HEK293 (cell line): ENCODE data around the gene TOMM7.

Experiments
- FEZF1 ChIP-seq: fragments of 450-650 bp; formaldehyde crosslinking; IDR thresholded peaks from 2 replicates; pipeline ENCODE4 v1.5.1; 2016; ENCODE audit warnings: missing biosample characterization, missing genetic modification characterization
- GLIS2 ChIP-seq: fragments of 450-650 bp; formaldehyde crosslinking; IDR thresholded peaks from 2 replicates; pipeline ENCODE4 v1.5.1; 2016; ENCODE audit warnings: missing biosample characterization, missing genetic modification characterization
- HOXA7 ChIP-seq: sonication (generic); formaldehyde crosslinking; IDR thresholded peaks from 2 replicates; pipeline ENCODE4 v1.8.1; 2022; ENCODE audit warnings: missing genetic modification reagents, borderline replicate concordance
- MYNN ChIP-seq: fragments of 450-650 bp; formaldehyde crosslinking; IDR thresholded peaks from 2 replicates; pipeline ENCODE4 v1.5.1; 2016; ENCODE audit warnings: missing biosample characterization, missing genetic modification characterization, borderline replicate concordance
- SALL2 ChIP-seq: fragments of 450-650 bp; formaldehyde crosslinking; IDR thresholded peaks from 2 replicates; pipeline ENCODE4 v1.5.0; 2017; ENCODE audit warnings: missing biosample characterization, mild to moderate bottlenecking, missing genetic modification characterization, borderline replicate concordance
- ZNF132 ChIP-seq: fragments of 450-650 bp; formaldehyde crosslinking; IDR thresholded peaks from 2 replicates; pipeline ENCODE4 v1.5.1; 2017; ENCODE audit warnings: missing biosample characterization, missing genetic modification characterization, borderline replicate concordance
- ZNF146 ChIP-seq: fragments of 450-650 bp; formaldehyde crosslinking; IDR thresholded peaks from 2 replicates; pipeline ENCODE4 v1.5.1; 2016; ENCODE audit warnings: missing biosample characterization, missing genetic modification characterization
- ZNF175 ChIP-seq: fragments of 450-650 bp; formaldehyde crosslinking; IDR thresholded peaks from 2 replicates; pipeline ENCODE4 v1.5.1; 2016; ENCODE audit warnings: missing biosample characterization, missing genetic modification characterization
- ZNF211 ChIP-seq: fragments of 450-650 bp; formaldehyde crosslinking; IDR thresholded peaks from 2 replicates; pipeline ENCODE4 v1.5.1; 2016; ENCODE audit warnings: low read depth, missing biosample characterization, missing genetic modification characterization
- ZNF394 ChIP-seq: fragments of 450-650 bp; formaldehyde crosslinking; IDR thresholded peaks from 2 replicates; pipeline ENCODE4 v1.5.1; 2016; ENCODE audit warnings: missing biosample characterization, missing genetic modification characterization, mild to moderate bottlenecking, moderate library complexity, borderline replicate concordance
- ZNF404 ChIP-seq: fragments of 450-650 bp; formaldehyde crosslinking; IDR thresholded peaks from 2 replicates; pipeline ENCODE4 v1.5.1; 2017; ENCODE audit warnings: missing biosample characterization, missing genetic modification characterization
- ZNF555 ChIP-seq: fragments of 450-650 bp; formaldehyde crosslinking; conservative IDR thresholded peaks from 2 replicates; pipeline ENCODE4 v1.5.1; 2017; ENCODE audit warnings: missing biosample characterization, mild to moderate bottlenecking, missing genetic modification characterization, inconsistent platforms
- ZNF571 ChIP-seq: fragments of 450-650 bp; formaldehyde crosslinking; IDR thresholded peaks from 2 replicates; pipeline ENCODE4 v1.5.0; 2017; ENCODE audit warnings: missing biosample characterization, missing genetic modification characterization
- ZNF585B ChIP-seq: fragments of 450-650 bp; formaldehyde crosslinking; IDR thresholded peaks from 2 replicates; pipeline ENCODE4 v1.5.1; 2016; ENCODE audit warnings: missing biosample characterization, missing genetic modification characterization
- ZNF610 ChIP-seq: fragments of 450-650 bp; formaldehyde crosslinking; IDR thresholded peaks from 2 replicates; pipeline ENCODE4 v1.5.1; 2016; ENCODE audit warnings: missing biosample characterization, missing genetic modification characterization, borderline replicate concordance
- ZNF629 ChIP-seq: fragments of 450-650 bp; formaldehyde crosslinking; IDR thresholded peaks from 2 replicates; pipeline ENCODE4 v1.5.1; 2017; ENCODE audit warnings: missing biosample characterization, missing genetic modification characterization
- ZNF670 ChIP-seq: fragments of 450-650 bp; formaldehyde crosslinking; IDR thresholded peaks from 2 replicates; pipeline ENCODE4 v1.5.1; 2016; ENCODE audit warnings: missing biosample characterization, missing genetic modification characterization, low read depth
- ZNF777 ChIP-seq: fragments of 450-650 bp; formaldehyde crosslinking; IDR thresholded peaks from 2 replicates; pipeline ENCODE4 v1.5.1; 2017; ENCODE audit warnings: missing biosample characterization, missing genetic modification characterization, borderline replicate concordance
- ZNF791 ChIP-seq: fragments of 450-650 bp; formaldehyde crosslinking; IDR thresholded peaks from 2 replicates; pipeline ENCODE4 v1.5.1; 2016; ENCODE audit warnings: missing biosample characterization, missing genetic modification characterization
- ZNF837 ChIP-seq: fragments of 450-650 bp; formaldehyde crosslinking; IDR thresholded peaks from 2 replicates; pipeline ENCODE4 v1.5.1; 2016; ENCODE audit warnings: missing biosample characterization, missing genetic modification characterization
- TF ChIP-seq, protein P1 (sequence below): fragments of 450-650 bp; formaldehyde crosslinking; IDR thresholded peaks from 2 replicates; pipeline ENCODE4 v1.5.1; 2016; ENCODE audit warnings: missing biosample characterization, missing genetic modification characterization
- TF ChIP-seq, protein P2 (sequence below): fragments of 450-650 bp; formaldehyde crosslinking; IDR thresholded peaks from 2 replicates; pipeline ENCODE4 v1.5.1; 2016; ENCODE audit warnings: missing biosample characterization, missing genetic modification characterization
- TF ChIP-seq, protein P3 (sequence below): fragments of 450-650 bp; formaldehyde crosslinking; IDR thresholded peaks from 2 replicates; pipeline ENCODE4 v1.5.1; 2016; ENCODE audit warnings: missing biosample characterization, missing genetic modification characterization
- TF ChIP-seq, protein P4 (sequence below): fragments of 450-650 bp; IDR thresholded peaks from 2 replicates; pipeline ENCODE4 v1.5.1; 2018; ENCODE audit warnings: missing biosample characterization, missing genetic modification characterization
- TF ChIP-seq, protein P5 (sequence below): fragments of 450-650 bp; formaldehyde crosslinking; IDR thresholded peaks from 2 replicates; pipeline ENCODE4 v1.5.1; 2016; ENCODE audit warnings: missing biosample characterization, missing genetic modification characterization
- TF ChIP-seq, protein P6 (sequence below): fragments of 450-650 bp; formaldehyde crosslinking; IDR thresholded peaks from 2 replicates; pipeline ENCODE4 v1.5.1; 2016; ENCODE audit warnings: missing biosample characterization, missing genetic modification characterization
- TF ChIP-seq, protein P7 (sequence below): sonication (generic); formaldehyde crosslinking; IDR thresholded peaks from 2 replicates; pipeline ENCODE4 v1.8.1; 2022; ENCODE audit warnings: mild to moderate bottlenecking, moderate library complexity, missing genetic modification reagents

The TOMM7 gene

DNA sequence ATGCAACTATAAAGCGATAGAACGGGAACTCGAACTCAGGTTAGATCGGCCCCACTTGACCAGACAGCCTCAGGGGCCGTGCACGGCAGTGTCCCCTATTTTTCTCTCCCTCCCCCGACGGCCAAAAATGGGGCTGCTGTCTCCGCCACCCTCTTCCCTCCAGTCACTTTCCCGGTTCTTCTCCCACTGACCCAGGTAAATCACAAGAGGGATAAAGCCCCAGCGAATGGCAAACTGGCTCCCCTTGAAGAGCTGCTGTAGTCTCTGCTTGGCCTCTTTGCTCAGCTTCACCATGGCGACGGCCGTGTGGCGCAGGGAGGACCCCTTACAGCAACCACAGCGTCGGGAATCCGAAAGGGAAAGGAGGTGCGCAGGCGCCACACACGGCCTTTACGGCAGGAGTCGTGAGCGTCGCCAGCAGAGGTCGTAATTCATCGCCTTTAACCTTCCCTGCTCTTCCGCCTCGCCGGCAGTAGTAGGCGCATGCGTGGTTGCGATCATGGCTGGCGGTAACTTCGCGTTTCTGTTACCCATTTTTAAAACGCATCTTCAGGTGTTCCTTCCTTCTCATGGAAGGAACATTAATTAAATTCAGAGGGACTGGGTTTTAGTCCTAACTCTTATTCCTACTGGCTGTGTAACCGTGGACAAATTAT, at the start of gene TOMM7 (continued):
- TF ChIP-seq, protein P1, sequence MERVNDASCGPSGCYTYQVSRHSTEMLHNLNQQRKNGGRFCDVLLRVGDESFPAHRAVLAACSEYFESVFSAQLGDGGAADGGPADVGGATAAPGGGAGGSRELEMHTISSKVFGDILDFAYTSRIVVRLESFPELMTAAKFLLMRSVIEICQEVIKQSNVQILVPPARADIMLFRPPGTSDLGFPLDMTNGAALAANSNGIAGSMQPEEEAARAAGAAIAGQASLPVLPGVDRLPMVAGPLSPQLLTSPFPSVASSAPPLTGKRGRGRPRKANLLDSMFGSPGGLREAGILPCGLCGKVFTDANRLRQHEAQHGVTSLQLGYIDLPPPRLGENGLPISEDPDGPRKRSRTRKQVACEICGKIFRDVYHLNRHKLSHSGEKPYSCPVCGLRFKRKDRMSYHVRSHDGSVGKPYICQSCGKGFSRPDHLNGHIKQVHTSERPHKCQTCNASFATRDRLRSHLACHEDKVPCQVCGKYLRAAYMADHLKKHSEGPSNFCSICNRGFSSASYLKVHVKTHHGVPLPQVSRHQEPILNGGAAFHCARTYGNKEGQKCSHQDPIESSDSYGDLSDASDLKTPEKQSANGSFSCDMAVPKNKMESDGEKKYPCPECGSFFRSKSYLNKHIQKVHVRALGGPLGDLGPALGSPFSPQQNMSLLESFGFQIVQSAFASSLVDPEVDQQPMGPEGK = no peak
- no peak for TF ChIP-seq ZNF175 (tag by site-specific recombination)
- no peak for TF ChIP-seq ZNF571 (tag by site-specific recombination)
- TF ChIP-seq, protein P2, sequence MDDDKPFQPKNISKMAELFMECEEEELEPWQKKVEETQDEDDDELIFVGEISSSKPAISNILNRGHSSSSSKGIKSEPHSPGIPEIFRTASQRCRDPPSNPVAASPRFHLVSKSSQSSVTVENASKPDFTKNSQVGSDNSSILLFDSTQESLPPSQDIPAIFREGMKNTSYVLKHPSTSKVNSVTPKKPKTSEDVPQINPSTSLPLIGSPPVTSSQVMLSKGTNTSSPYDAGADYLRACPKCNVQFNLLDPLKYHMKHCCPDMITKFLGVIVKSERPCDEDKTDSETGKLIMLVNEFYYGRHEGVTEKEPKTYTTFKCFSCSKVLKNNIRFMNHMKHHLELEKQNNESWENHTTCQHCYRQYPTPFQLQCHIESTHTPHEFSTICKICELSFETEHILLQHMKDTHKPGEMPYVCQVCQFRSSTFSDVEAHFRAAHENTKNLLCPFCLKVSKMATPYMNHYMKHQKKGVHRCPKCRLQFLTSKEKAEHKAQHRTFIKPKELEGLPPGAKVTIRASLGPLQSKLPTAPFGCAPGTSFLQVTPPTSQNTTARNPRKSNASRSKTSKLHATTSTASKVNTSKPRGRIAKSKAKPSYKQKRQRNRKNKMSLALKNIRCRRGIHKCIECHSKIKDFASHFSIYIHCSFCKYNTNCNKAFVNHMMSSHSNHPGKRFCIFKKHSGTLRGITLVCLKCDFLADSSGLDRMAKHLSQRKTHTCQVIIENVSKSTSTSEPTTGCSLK (tag by site-specific recombination) = no peak
- TF ChIP-seq, protein P3, sequence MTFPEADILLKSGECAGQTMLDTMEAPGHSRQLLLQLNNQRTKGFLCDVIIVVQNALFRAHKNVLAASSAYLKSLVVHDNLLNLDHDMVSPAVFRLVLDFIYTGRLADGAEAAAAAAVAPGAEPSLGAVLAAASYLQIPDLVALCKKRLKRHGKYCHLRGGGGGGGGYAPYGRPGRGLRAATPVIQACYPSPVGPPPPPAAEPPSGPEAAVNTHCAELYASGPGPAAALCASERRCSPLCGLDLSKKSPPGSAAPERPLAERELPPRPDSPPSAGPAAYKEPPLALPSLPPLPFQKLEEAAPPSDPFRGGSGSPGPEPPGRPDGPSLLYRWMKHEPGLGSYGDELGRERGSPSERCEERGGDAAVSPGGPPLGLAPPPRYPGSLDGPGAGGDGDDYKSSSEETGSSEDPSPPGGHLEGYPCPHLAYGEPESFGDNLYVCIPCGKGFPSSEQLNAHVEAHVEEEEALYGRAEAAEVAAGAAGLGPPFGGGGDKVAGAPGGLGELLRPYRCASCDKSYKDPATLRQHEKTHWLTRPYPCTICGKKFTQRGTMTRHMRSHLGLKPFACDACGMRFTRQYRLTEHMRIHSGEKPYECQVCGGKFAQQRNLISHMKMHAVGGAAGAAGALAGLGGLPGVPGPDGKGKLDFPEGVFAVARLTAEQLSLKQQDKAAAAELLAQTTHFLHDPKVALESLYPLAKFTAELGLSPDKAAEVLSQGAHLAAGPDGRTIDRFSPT (tag by site-specific recombination) = no peak
- TF ChIP-seq, protein P4, sequence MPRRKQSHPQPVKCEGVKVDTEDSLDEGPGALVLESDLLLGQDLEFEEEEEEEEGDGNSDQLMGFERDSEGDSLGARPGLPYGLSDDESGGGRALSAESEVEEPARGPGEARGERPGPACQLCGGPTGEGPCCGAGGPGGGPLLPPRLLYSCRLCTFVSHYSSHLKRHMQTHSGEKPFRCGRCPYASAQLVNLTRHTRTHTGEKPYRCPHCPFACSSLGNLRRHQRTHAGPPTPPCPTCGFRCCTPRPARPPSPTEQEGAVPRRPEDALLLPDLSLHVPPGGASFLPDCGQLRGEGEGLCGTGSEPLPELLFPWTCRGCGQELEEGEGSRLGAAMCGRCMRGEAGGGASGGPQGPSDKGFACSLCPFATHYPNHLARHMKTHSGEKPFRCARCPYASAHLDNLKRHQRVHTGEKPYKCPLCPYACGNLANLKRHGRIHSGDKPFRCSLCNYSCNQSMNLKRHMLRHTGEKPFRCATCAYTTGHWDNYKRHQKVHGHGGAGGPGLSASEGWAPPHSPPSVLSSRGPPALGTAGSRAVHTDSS (tag by site-specific recombination) = no peak
- TF ChIP-seq, protein P5, sequence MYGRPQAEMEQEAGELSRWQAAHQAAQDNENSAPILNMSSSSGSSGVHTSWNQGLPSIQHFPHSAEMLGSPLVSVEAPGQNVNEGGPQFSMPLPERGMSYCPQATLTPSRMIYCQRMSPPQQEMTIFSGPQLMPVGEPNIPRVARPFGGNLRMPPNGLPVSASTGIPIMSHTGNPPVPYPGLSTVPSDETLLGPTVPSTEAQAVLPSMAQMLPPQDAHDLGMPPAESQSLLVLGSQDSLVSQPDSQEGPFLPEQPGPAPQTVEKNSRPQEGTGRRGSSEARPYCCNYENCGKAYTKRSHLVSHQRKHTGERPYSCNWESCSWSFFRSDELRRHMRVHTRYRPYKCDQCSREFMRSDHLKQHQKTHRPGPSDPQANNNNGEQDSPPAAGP (tag by site-specific recombination) = no peak; the same call in 1 of the 2 replicates
- no peak for TF ChIP-seq ZNF837 (tag by site-specific recombination)
- TF ChIP-seq ZNF555 (tag by site-specific recombination) = no peak
- TF ChIP-seq, protein P6, sequence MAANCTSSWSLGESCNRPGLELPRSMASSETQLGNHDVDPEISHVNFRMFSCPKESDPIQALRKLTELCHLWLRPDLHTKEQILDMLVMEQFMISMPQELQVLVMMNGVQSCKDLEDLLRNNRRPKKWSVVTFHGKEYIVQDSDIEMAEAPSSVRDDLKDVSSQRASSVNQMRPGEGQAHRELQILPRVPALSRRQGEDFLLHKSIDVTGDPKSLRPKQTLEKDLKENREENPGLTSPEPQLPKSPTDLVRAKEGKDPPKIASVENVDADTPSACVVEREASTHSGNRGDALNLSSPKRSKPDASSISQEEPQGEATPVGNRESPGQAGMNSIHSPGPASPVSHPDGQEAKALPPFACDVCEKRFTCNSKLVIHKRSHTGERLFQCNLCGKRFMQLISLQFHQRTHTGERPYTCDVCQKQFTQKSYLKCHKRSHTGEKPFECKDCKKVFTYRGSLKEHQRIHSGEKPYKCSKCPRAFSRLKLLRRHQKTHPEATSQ (tag by site-specific recombination) = no peak
- TF ChIP-seq ZNF585B = no peak
- no peak for TF ChIP-seq ZNF146
- TF ChIP-seq, protein P7, sequence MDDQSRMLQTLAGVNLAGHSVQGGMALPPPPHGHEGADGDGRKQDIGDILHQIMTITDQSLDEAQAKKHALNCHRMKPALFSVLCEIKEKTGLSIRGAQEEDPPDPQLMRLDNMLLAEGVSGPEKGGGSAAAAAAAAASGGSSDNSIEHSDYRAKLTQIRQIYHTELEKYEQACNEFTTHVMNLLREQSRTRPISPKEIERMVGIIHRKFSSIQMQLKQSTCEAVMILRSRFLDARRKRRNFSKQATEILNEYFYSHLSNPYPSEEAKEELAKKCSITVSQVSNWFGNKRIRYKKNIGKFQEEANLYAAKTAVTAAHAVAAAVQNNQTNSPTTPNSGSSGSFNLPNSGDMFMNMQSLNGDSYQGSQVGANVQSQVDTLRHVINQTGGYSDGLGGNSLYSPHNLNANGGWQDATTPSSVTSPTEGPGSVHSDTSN (CRISPR knock-in tag) = no peak
- no peak for TF ChIP-seq ZNF132 (tag by site-specific recombination)
- peak; percentile 81; the same call in 1 of the 2 replicates for TF ChIP-seq ZNF777 (tag by site-specific recombination)
- no peak for TF ChIP-seq ZNF610 (tag by site-specific recombination)
- no peak for TF ChIP-seq FEZF1 (tag by site-specific recombination)
- no peak for TF ChIP-seq SALL2 (tag by site-specific recombination)
- no peak for TF ChIP-seq ZNF394 (tag by site-specific recombination)
- 0 out of 2 replicates have a peak, but pooled peaks have one; percentile 21 for TF ChIP-seq ZNF629 (tag by site-specific recombination)
- TF ChIP-seq ZNF791 (tag by site-specific recombination) = no peak
- no peak for TF ChIP-seq ZNF404 (tag by site-specific recombination)
- peak; percentile 31; the same call in 1 of the 2 replicates for TF ChIP-seq GLIS2
- no peak for TF ChIP-seq ZNF670 (tag by site-specific recombination)
- TF ChIP-seq MYNN (tag by site-specific recombination) = no peak
- TF ChIP-seq HOXA7 (CRISPR knock-in tag) = no peak
- no peak for TF ChIP-seq ZNF211 (tag by site-specific recombination)
